T-helper 9 cell (primary cell): ENCODE results near the gene SLC52A3.
"Not testable (repeated sequence)": the region's sequence is repeated elsewhere in the genome, so short reads cannot be mapped to it uniquely, and the experiment has no call there.

Experiments used
- DNase-seq: peaks from one replicate; pipeline ENCODE4 v3.0.0-alpha.2; 2020

Gene SLC52A3

GRCh38 chr20:725491-725890 is 42.8 kb downstream of the SLC52A3 start:
- DNase-seq, result no peak

DNA sequence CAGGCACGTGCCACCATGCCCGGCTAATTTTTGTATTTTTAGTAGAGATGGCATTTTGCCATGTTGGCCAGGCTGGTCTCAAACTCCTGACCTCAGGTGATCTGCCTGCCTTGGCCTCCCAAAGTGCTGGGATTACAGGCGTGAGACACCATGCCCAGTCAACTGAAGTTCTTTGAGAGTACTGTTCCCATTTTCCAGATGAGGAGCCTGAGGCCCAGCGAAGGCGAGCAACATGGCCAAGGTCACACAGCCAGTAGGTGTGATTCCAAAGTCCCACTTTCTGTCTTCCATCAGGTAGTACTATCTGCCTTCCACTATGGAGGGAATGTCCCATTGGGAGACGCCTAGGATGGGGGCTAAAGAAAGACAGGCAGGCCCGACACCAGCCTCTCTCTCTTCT is 43.5 kb downstream of the SLC52A3 start:
- DNase-seq, result not testable (repeated sequence)

- no peak for DNase-seq
Observed at GRCh38 chr20:723756-724155, 44.5 kb downstream of the SLC52A3 start.

DNA sequence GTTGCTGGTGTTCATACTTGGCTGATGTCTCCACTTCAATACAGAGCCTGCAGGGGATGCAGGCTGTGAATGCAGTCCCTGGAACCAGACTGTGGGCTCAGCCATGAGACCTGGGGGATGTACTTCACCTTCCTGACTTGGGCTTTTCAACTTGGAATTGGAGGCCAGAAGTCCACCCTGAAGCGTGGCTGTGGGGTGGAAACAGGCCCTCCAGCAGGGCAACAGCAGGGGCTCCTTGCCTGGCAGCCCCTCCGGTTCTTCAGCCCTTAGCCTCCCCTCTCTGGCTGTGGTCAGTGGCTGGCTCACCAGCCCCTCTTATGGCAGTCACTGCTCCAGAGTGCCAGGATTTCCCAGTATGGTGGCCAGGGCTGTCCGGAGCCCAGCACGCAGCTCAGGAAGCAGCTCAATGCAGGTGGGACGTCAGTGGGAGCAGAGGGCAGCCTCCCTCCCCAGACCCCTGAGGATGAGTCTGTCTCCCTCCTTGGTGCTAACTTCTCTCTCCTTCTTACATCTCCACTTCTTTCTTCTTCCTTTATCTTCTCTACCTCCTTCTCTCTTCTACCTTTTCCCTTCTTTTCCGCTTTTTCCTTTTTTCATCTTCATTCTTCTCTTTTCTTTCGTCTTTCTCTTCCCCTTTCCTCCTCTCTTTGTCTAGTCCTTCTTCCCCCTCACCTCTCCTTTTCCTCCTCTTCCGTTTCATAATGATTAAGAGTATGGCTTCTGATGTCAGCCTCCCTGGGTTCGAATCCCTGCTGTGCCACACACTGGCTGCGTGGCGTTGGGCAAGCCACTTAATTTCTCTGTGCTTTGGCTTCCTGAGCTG is 45.3 kb downstream of the SLC52A3 start:
- DNase-seq, result no peak

GRCh38 chr20:721876-722275 is 46.4 kb downstream of the SLC52A3 start:
- DNase-seq, result no peak

DNA sequence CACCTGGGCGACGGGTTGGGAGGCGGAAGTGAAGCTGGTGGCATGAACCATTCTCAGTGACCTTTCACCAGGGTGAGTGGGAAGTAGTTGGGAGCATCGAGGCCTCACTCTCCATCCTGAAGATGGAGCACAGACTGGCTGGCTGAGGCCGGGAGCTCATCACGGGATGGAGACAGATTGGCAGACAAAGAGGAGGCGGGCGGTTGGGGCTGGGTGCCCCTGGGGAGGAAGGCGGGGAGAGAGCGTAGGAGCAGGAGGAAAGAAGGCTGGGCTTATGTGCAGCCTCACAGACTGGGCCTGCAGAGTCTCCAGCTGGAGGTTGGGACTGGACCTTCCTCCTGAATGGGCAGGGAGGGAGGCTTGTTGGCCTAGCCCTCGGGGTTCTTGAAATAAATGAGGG is 48.5 kb downstream of the SLC52A3 start:
- DNase-seq, result no peak

- DNase-seq, result no peak
Observed at GRCh38 chr20:719068-719467, 49.2 kb downstream of the SLC52A3 start.

DNA sequence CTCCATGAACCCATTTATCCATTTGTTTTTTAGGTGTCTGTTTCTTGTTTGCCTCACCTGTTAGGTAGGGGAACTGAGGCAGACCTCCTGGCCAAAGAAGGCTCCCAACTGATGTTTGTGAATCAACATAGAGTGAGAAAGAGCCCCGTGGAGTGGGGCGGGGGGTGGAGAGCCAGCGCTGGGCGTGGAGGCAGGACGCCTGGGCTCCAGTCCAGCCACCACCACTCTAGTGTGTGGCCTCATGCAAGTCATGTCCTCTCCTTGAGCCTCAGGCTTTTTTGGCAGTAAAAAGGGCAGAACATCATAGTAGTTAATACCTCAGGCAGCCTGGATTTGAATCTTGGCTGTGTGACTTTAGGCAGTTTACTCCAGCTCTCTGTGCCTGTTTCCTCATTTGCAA is 50.5 kb downstream of the SLC52A3 start:
- no peak for DNase-seq

- no peak for DNase-seq
Observed at GRCh38 chr20:717271-717670, 51.0 kb downstream of the SLC52A3 start.

DNA sequence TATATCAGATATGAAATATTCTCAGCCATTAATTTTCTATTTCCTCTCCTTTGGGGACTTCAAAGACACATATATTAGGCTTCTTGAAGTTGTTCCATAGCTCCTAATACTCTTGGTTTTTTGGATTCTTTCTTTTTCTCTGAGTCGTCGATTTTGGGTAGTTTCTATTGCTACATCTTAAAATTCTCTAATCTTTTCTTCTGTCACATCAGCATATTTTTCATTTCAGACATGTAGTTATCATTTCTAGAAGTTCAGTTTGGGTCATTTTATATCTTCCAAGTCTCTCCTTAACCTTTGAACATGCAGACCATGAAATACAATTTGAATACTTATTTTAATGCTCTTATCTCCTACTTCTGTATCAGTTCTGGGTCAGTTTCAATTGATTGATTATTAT is 53.8 kb downstream of the SLC52A3 start:
- DNase-seq, result no peak

DNA sequence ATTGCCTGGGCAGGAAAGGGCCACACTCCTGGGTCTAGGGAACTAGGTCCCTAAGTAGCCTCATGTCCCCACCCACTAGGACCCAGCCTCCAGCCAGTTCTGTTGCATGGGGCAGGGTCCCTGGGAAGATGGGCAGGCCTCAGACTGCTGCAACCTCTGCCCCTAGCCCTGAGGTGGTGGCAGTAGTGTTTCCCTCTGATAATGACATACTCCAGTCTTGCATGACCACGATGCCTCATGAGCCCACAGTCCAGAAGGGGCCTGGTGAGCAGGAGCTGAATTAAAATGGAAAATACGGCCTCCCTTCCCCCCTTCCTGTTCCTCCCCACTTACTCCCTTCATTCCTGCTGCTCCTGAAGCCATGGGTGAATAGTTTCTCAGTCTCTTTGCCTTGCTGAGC is 56.7 kb downstream of the SLC52A3 start:
- DNase-seq, result no peak

DNA sequence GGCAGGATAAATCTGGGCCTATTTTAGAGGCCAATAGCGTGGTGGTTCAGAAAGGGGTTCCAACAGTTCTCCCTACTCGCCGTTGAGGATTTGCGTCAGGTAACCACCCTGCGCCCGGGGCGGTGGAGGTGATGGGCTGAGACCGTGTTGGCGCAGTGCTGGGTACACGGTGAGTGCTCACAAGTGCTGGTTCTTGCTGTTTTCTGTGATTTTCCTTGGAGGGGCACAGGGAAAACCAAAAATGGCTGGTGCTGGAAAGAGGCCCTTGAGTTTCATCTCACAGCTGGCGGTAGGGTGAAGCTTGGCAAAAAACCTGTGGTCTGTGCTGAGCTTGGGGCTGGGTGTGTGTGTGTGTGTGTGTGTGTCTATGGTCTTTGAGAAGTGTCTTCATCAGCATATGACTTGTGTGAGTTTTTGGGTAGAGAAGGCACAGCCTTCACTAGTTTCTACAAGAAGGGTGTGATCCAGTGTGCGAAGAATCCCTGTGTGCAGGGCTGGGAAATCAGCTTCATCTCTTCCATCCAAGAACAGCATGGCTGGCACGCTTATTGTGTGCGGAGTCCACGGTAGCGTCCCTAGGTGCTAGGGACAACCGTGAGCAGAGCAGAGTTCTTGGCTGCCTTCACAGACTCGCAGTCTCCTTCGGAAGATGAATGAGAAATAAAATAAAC is 57.4 kb downstream of the SLC52A3 start:
- DNase-seq, result no peak
